ENCODE results near the gene KLHL21. TPM values are rescaled to one million over a fixed set of nuclear protein-coding genes. Genes with fewer than 3 reads are reported as not detected.

The KLHL21 gene
- total RNA-seq, 1 experiment from 2014 or later = 17.6 TPM

DNA sequence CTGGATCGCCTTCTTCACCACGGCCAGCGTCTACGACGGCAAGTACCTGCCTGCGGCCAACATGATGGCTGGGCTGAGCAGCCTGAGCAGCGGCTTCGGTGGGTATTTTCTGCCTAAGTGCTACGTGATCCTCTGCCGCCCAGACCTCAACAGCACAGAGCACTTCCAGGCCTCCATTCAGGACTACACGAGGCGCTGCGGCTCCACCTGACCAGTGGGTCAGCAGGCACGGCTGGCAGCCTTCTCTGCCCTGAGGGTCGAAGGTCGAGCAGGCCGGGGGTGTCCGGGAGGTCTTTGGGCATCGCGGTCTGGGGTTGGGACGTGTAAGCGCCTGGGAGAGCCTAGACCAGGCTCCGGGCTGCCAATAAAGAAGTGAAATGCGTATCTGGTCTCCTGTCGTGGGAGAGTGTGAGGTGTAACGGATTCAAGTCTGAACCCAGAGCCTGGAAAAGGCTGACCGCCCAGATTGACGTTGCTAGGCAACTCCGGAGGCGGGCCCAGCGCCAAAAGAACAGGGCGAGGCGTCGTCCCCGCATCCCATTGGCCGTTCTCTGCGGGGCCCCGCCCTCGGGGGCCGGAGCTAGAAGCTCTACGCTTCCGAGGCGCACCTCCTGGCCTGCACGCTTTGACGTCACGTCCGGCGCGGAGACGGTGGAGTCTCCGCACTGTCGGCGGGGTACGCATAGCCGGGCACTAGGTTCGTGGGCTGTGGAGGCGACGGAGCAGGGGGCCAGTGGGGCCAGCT is 23.1 kb downstream of the KLHL21 start, which contains the start of gene ZBTB48 (continued):
- TF ChIP-seq, protein P1, sequence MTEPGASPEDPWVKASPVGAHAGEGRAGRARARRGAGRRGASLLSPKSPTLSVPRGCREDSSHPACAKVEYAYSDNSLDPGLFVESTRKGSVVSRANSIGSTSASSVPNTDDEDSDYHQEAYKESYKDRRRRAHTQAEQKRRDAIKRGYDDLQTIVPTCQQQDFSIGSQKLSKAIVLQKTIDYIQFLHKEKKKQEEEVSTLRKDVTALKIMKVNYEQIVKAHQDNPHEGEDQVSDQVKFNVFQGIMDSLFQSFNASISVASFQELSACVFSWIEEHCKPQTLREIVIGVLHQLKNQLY (CRISPR knock-in tag; IDR thresholded peaks at IDR 0.05) = 0 out of 2 replicates have a peak, but pooled peaks have one; percentile 52
- TF ChIP-seq, protein P2, sequence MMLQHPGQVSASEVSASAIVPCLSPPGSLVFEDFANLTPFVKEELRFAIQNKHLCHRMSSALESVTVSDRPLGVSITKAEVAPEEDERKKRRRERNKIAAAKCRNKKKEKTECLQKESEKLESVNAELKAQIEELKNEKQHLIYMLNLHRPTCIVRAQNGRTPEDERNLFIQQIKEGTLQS (CRISPR knock-in tag; conservative IDR thresholded peaks at IDR 0.05) = no peak
- TF ChIP-seq OVOL2 (CRISPR knock-in tag; IDR thresholded peaks at IDR 0.05; ENCODE audit: borderline replicate concordance) (no peak), ZNF396 (CRISPR knock-in tag; IDR thresholded peaks at IDR 0.05; ENCODE audit: borderline replicate concordance) (no peak), MYBL2 (CRISPR knock-in tag; IDR thresholded peaks at IDR 0.05) (no peak), ETV6 (CRISPR knock-in tag; IDR thresholded peaks at IDR 0.05) (no peak), GABPB1 (CRISPR knock-in tag; IDR thresholded peaks at IDR 0.05) (no peak; the same call in 1 of the 2 replicates), RELA (CRISPR knock-in tag; IDR thresholded peaks at IDR 0.05; ENCODE audit: borderline replicate concordance) (no peak), EMX1 (CRISPR knock-in tag; IDR thresholded peaks at IDR 0.05) (no peak), NFYB (CRISPR knock-in tag; conservative IDR thresholded peaks at IDR 0.05; ENCODE audit: low read depth) (peak; percentile 54; the same call in 1 of the 2 replicates), NR3C1 (CRISPR knock-in tag; conservative IDR thresholded peaks at IDR 0.05; ENCODE audit: low read depth) (no peak)
- TF ChIP-seq, protein P3, sequence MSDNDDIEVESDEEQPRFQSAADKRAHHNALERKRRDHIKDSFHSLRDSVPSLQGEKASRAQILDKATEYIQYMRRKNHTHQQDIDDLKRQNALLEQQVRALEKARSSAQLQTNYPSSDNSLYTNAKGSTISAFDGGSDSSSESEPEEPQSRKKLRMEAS (CRISPR knock-in tag; IDR thresholded peaks at IDR 0.05) = peak; percentile 31; the same call in 1 of the 2 replicates
- TF ChIP-seq, protein P4, sequence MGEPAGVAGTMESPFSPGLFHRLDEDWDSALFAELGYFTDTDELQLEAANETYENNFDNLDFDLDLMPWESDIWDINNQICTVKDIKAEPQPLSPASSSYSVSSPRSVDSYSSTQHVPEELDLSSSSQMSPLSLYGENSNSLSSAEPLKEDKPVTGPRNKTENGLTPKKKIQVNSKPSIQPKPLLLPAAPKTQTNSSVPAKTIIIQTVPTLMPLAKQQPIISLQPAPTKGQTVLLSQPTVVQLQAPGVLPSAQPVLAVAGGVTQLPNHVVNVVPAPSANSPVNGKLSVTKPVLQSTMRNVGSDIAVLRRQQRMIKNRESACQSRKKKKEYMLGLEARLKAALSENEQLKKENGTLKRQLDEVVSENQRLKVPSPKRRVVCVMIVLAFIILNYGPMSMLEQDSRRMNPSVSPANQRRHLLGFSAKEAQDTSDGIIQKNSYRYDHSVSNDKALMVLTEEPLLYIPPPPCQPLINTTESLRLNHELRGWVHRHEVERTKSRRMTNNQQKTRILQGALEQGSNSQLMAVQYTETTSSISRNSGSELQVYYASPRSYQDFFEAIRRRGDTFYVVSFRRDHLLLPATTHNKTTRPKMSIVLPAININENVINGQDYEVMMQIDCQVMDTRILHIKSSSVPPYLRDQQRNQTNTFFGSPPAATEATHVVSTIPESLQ (CRISPR knock-in tag; IDR thresholded peaks at IDR 0.05) = no peak
- TF ChIP-seq, protein P5, sequence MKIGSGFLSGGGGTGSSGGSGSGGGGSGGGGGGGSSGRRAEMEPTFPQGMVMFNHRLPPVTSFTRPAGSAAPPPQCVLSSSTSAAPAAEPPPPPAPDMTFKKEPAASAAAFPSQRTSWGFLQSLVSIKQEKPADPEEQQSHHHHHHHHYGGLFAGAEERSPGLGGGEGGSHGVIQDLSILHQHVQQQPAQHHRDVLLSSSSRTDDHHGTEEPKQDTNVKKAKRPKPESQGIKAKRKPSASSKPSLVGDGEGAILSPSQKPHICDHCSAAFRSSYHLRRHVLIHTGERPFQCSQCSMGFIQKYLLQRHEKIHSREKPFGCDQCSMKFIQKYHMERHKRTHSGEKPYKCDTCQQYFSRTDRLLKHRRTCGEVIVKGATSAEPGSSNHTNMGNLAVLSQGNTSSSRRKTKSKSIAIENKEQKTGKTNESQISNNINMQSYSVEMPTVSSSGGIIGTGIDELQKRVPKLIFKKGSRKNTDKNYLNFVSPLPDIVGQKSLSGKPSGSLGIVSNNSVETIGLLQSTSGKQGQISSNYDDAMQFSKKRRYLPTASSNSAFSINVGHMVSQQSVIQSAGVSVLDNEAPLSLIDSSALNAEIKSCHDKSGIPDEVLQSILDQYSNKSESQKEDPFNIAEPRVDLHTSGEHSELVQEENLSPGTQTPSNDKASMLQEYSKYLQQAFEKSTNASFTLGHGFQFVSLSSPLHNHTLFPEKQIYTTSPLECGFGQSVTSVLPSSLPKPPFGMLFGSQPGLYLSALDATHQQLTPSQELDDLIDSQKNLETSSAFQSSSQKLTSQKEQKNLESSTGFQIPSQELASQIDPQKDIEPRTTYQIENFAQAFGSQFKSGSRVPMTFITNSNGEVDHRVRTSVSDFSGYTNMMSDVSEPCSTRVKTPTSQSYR (CRISPR knock-in tag; IDR thresholded peaks at IDR 0.05) = no peak
- TF ChIP-seq, protein P6, sequence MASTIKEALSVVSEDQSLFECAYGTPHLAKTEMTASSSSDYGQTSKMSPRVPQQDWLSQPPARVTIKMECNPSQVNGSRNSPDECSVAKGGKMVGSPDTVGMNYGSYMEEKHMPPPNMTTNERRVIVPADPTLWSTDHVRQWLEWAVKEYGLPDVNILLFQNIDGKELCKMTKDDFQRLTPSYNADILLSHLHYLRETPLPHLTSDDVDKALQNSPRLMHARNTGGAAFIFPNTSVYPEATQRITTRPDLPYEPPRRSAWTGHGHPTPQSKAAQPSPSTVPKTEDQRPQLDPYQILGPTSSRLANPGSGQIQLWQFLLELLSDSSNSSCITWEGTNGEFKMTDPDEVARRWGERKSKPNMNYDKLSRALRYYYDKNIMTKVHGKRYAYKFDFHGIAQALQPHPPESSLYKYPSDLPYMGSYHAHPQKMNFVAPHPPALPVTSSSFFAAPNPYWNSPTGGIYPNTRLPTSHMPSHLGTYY (CRISPR knock-in tag; IDR thresholded peaks at IDR 0.05) = no peak
- TF ChIP-seq, protein P7, sequence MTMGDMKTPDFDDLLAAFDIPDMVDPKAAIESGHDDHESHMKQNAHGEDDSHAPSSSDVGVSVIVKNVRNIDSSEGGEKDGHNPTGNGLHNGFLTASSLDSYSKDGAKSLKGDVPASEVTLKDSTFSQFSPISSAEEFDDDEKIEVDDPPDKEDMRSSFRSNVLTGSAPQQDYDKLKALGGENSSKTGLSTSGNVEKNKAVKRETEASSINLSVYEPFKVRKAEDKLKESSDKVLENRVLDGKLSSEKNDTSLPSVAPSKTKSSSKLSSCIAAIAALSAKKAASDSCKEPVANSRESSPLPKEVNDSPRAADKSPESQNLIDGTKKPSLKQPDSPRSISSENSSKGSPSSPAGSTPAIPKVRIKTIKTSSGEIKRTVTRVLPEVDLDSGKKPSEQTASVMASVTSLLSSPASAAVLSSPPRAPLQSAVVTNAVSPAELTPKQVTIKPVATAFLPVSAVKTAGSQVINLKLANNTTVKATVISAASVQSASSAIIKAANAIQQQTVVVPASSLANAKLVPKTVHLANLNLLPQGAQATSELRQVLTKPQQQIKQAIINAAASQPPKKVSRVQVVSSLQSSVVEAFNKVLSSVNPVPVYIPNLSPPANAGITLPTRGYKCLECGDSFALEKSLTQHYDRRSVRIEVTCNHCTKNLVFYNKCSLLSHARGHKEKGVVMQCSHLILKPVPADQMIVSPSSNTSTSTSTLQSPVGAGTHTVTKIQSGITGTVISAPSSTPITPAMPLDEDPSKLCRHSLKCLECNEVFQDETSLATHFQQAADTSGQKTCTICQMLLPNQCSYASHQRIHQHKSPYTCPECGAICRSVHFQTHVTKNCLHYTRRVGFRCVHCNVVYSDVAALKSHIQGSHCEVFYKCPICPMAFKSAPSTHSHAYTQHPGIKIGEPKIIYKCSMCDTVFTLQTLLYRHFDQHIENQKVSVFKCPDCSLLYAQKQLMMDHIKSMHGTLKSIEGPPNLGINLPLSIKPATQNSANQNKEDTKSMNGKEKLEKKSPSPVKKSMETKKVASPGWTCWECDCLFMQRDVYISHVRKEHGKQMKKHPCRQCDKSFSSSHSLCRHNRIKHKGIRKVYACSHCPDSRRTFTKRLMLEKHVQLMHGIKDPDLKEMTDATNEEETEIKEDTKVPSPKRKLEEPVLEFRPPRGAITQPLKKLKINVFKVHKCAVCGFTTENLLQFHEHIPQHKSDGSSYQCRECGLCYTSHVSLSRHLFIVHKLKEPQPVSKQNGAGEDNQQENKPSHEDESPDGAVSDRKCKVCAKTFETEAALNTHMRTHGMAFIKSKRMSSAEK (CRISPR knock-in tag; IDR thresholded peaks at IDR 0.05; ENCODE audit: borderline replicate concordance) = no peak
- TF ChIP-seq, protein P8, sequence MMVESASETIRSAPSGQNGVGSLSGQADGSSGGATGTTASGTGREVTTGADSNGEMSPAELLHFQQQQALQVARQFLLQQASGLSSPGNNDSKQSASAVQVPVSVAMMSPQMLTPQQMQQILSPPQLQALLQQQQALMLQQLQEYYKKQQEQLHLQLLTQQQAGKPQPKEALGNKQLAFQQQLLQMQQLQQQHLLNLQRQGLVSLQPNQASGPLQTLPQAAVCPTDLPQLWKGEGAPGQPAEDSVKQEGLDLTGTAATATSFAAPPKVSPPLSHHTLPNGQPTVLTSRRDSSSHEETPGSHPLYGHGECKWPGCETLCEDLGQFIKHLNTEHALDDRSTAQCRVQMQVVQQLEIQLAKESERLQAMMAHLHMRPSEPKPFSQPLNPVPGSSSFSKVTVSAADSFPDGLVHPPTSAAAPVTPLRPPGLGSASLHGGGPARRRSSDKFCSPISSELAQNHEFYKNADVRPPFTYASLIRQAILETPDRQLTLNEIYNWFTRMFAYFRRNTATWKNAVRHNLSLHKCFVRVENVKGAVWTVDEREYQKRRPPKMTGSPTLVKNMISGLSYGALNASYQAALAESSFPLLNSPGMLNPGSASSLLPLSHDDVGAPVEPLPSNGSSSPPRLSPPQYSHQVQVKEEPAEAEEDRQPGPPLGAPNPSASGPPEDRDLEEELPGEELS (CRISPR knock-in tag; IDR thresholded peaks at IDR 0.05) = no peak
- TF ChIP-seq, protein P9, sequence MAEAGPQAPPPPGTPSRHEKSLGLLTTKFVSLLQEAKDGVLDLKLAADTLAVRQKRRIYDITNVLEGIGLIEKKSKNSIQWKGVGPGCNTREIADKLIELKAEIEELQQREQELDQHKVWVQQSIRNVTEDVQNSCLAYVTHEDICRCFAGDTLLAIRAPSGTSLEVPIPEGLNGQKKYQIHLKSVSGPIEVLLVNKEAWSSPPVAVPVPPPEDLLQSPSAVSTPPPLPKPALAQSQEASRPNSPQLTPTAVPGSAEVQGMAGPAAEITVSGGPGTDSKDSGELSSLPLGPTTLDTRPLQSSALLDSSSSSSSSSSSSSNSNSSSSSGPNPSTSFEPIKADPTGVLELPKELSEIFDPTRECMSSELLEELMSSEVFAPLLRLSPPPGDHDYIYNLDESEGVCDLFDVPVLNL (CRISPR knock-in tag; IDR thresholded peaks at IDR 0.05; ENCODE audit: borderline replicate concordance, low read depth) = no peak
- TF ChIP-seq, protein P10, sequence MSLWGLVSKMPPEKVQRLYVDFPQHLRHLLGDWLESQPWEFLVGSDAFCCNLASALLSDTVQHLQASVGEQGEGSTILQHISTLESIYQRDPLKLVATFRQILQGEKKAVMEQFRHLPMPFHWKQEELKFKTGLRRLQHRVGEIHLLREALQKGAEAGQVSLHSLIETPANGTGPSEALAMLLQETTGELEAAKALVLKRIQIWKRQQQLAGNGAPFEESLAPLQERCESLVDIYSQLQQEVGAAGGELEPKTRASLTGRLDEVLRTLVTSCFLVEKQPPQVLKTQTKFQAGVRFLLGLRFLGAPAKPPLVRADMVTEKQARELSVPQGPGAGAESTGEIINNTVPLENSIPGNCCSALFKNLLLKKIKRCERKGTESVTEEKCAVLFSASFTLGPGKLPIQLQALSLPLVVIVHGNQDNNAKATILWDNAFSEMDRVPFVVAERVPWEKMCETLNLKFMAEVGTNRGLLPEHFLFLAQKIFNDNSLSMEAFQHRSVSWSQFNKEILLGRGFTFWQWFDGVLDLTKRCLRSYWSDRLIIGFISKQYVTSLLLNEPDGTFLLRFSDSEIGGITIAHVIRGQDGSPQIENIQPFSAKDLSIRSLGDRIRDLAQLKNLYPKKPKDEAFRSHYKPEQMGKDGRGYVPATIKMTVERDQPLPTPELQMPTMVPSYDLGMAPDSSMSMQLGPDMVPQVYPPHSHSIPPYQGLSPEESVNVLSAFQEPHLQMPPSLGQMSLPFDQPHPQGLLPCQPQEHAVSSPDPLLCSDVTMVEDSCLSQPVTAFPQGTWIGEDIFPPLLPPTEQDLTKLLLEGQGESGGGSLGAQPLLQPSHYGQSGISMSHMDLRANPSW (CRISPR knock-in tag; conservative IDR thresholded peaks at IDR 0.05; ENCODE audit: low read depth) = no peak

Measured in WTC11 (cell line).